ENCODE data around the gene SBK3.

SBK3 gene

GRCh38 chr19:55525289-55526101 lies 19.8 kb downstream of the SBK3 start:
- no peaks in the 10 kb centered on the region for H3K36me3 ChIP-seq (ENCODE audit: control insufficient read depth, low read depth, low read length)
- no peak overlapping the region for H3K27ac ChIP-seq (ENCODE audit: low read length)
- no peaks in the 10 kb centered on the region for H3K9me3 ChIP-seq (ENCODE audit: control insufficient read depth, low read depth, low read length)
- no peaks in the 10 kb centered on the region for H3K4me1 ChIP-seq (ENCODE audit: control insufficient read depth, low read depth, low read length)
- no peak overlapping the region for H3K9ac ChIP-seq (ENCODE audit: low read length)
- H3K27me3 ChIP-seq (ENCODE audit: control insufficient read depth, insufficient read depth, low read length), result no peaks in the 10 kb centered on the region
- H3K4me3 ChIP-seq (ENCODE audit: low read length), result no peak overlapping the region

- Histone ChIP-seq H3K27me3 (ENCODE audit: control insufficient read depth, insufficient read depth, low read length) (no peaks in the 10 kb centered on the region), H3K9me3 (ENCODE audit: control insufficient read depth, low read depth, low read length) (no peaks in the 10 kb centered on the region), H3K4me3 (ENCODE audit: low read length) (no peak overlapping the region), H3K36me3 (ENCODE audit: control insufficient read depth, low read depth, low read length) (no peaks in the 10 kb centered on the region), H3K9ac (ENCODE audit: low read length) (no peak overlapping the region), H3K4me1 (ENCODE audit: control insufficient read depth, low read depth, low read length) (no peaks in the 10 kb centered on the region), H3K27ac (ENCODE audit: low read length) (no peak overlapping the region)
Observed at GRCh38 chr19:55520691-55521292, 24.6 kb downstream of the SBK3 start.

- Histone ChIP-seq H3K9me3 (ENCODE audit: control insufficient read depth, low read depth, low read length) (no peaks in the 10 kb centered on the region), H3K27me3 (ENCODE audit: control insufficient read depth, insufficient read depth, low read length) (no peaks in the 10 kb centered on the region), H3K4me1 (ENCODE audit: control insufficient read depth, low read depth, low read length) (no peaks in the 10 kb centered on the region), H3K4me3 (ENCODE audit: low read length) (no peak overlapping the region), H3K9ac (ENCODE audit: low read length) (no peak overlapping the region), H3K36me3 (ENCODE audit: control insufficient read depth, low read depth, low read length) (no peaks in the 10 kb centered on the region), H3K27ac (ENCODE audit: low read length) (no peak overlapping the region)
Observed at GRCh38 chr19:55519451-55520311, 25.7 kb downstream of the SBK3 start.

- H3K9ac ChIP-seq (ENCODE audit: low read length), result no peak overlapping the region
- no peaks in the 10 kb centered on the region for H3K36me3 ChIP-seq (ENCODE audit: control insufficient read depth, low read depth, low read length)
- H3K4me1 ChIP-seq (ENCODE audit: control insufficient read depth, low read depth, low read length), result no peaks in the 10 kb centered on the region
- H3K9me3 ChIP-seq (ENCODE audit: control insufficient read depth, low read depth, low read length), result no peaks in the 10 kb centered on the region
- peak overlapping the region; percentile 35 for H3K4me3 ChIP-seq (ENCODE audit: low read length)
- no peak overlapping the region for H3K27ac ChIP-seq (ENCODE audit: low read length)
- no peaks in the 10 kb centered on the region for H3K27me3 ChIP-seq (ENCODE audit: control insufficient read depth, insufficient read depth, low read length)
Observed at GRCh38 chr19:55516878-55517620, 28.3 kb downstream of the SBK3 start.

- Histone ChIP-seq H3K27ac (ENCODE audit: low read length) (no peak overlapping the region), H3K9me3 (ENCODE audit: control insufficient read depth, low read depth, low read length) (no peaks in the 10 kb centered on the region), H3K27me3 (ENCODE audit: control insufficient read depth, insufficient read depth, low read length) (peaks cover 15% of the 10 kb centered on the region), H3K4me3 (ENCODE audit: low read length) (no peak overlapping the region), H3K4me1 (ENCODE audit: control insufficient read depth, low read depth, low read length) (no peaks in the 10 kb centered on the region), H3K9ac (ENCODE audit: low read length) (no peak overlapping the region), H3K36me3 (ENCODE audit: control insufficient read depth, low read depth, low read length) (no peaks in the 10 kb centered on the region)
Observed at GRCh38 chr19:55508120-55508519, 37.2 kb downstream of the SBK3 start.

- Histone ChIP-seq H3K4me3 (ENCODE audit: low read length) (no peak overlapping the region), H3K4me1 (ENCODE audit: control insufficient read depth, low read depth, low read length) (no peaks in the 10 kb centered on the region), H3K9ac (ENCODE audit: low read length) (no peak overlapping the region), H3K36me3 (ENCODE audit: control insufficient read depth, low read depth, low read length) (no peaks in the 10 kb centered on the region), H3K27ac (ENCODE audit: low read length) (no peak overlapping the region), H3K9me3 (ENCODE audit: control insufficient read depth, low read depth, low read length) (no peaks in the 10 kb centered on the region), H3K27me3 (ENCODE audit: control insufficient read depth, insufficient read depth, low read length) (peaks cover 35% of the 10 kb centered on the region)
Observed at GRCh38 chr19:55504981-55505380, 40.4 kb downstream of the SBK3 start.

- Histone ChIP-seq H3K36me3 (ENCODE audit: control insufficient read depth, low read depth, low read length) (no peaks in the 10 kb centered on the region), H3K27me3 (ENCODE audit: control insufficient read depth, insufficient read depth, low read length) (peaks cover 35% of the 10 kb centered on the region), H3K9ac (ENCODE audit: low read length) (no peak overlapping the region), H3K4me1 (ENCODE audit: control insufficient read depth, low read depth, low read length) (no peaks in the 10 kb centered on the region), H3K4me3 (ENCODE audit: low read length) (no peak overlapping the region), H3K9me3 (ENCODE audit: control insufficient read depth, low read depth, low read length) (no peaks in the 10 kb centered on the region), H3K27ac (ENCODE audit: low read length) (no peak overlapping the region)
Observed at GRCh38 chr19:55504252-55504603, 41.1 kb downstream of the SBK3 start.

- Histone ChIP-seq H3K9me3 (ENCODE audit: control insufficient read depth, low read depth, low read length) (no peaks in the 10 kb centered on the region), H3K27ac (ENCODE audit: low read length) (no peak overlapping the region), H3K36me3 (ENCODE audit: control insufficient read depth, low read depth, low read length) (no peaks in the 10 kb centered on the region), H3K4me3 (ENCODE audit: low read length) (peak overlapping the region; percentile 25), H3K27me3 (ENCODE audit: control insufficient read depth, insufficient read depth, low read length) (peaks cover 35% of the 10 kb centered on the region), H3K9ac (ENCODE audit: low read length) (no peak overlapping the region), H3K4me1 (ENCODE audit: control insufficient read depth, low read depth, low read length) (no peaks in the 10 kb centered on the region)
Observed at GRCh38 chr19:55503502-55504251, 41.7 kb downstream of the SBK3 start.

GRCh38 chr19:55503157-55503501 lies 42.2 kb downstream of the SBK3 start:
- H3K27ac ChIP-seq (ENCODE audit: low read length), result no peak overlapping the region
- H3K9ac ChIP-seq (ENCODE audit: low read length), result no peak overlapping the region
- no peak overlapping the region for H3K4me3 ChIP-seq (ENCODE audit: low read length)

GRCh38 chr19:55502197-55502952 lies 43.0 kb downstream of the SBK3 start:
- peaks cover 35% of the 10 kb centered on the region for H3K27me3 ChIP-seq (ENCODE audit: control insufficient read depth, insufficient read depth, low read length)
- no peak overlapping the region for H3K4me3 ChIP-seq (ENCODE audit: low read length)
- no peaks in the 10 kb centered on the region for H3K36me3 ChIP-seq (ENCODE audit: control insufficient read depth, low read depth, low read length)
- H3K9ac ChIP-seq (ENCODE audit: low read length), result no peak overlapping the region
- H3K4me1 ChIP-seq (ENCODE audit: control insufficient read depth, low read depth, low read length), result no peaks in the 10 kb centered on the region
- H3K27ac ChIP-seq (ENCODE audit: low read length), result no peak overlapping the region
- H3K9me3 ChIP-seq (ENCODE audit: control insufficient read depth, low read depth, low read length), result no peaks in the 10 kb centered on the region

More at GRCh38 chr19:55503157-55503501, 42.2 kb downstream of the SBK3 start:
- Histone ChIP-seq H3K27me3 (ENCODE audit: control insufficient read depth, insufficient read depth, low read length) (peaks cover 35% of the 10 kb centered on the region), H3K9me3 (ENCODE audit: control insufficient read depth, low read depth, low read length) (no peaks in the 10 kb centered on the region), H3K4me1 (ENCODE audit: control insufficient read depth, low read depth, low read length) (no peaks in the 10 kb centered on the region), H3K36me3 (ENCODE audit: control insufficient read depth, low read depth, low read length) (no peaks in the 10 kb centered on the region)
